Vagina (tissue), 2 donors: Measurements from ENCODE around the gene PIAS2. TPM values are rescaled to one million over a fixed set of nuclear protein-coding genes. Genes with fewer than 3 reads are reported as not detected.
"Not testable (repeated sequence)": the region's sequence is repeated elsewhere in the genome, so short reads cannot be mapped to it uniquely, and the experiment has no call there.

Source experiments
- DNase-seq, 2 donors: peaks; one replicate each; pipeline ENCODE4 v3.0.0-alpha.2; 2017; ENCODE audit errors: extremely low spot score in 2 of 2
- H3K27ac ChIP-seq: fragments of 200-600 bp; sonication (generic); one replicate; pipeline ENCODE4 v1.5.1; 2019
- H3K27me3 ChIP-seq: fragments of 200-600 bp; sonication (generic); one replicate; pipeline ENCODE4 v1.5.1; 2019
- H3K36me3 ChIP-seq, 2 donors: fragments of 200-600 bp; sonication (generic); one replicate each; pipeline ENCODE4 v1.5.1; 2017 to 2019
- H3K4me1 ChIP-seq: fragments of 200-600 bp; sonication (generic); one replicate; pipeline ENCODE4 v1.5.1; 2019
- H3K4me3 ChIP-seq, 2 donors: fragments of 200-600 bp; sonication (generic); 1 replicate in 1 of 2; 2 replicates in 1 of 2; pipeline ENCODE4 v1.5.1; 2016 to 2019
- H3K9me3 ChIP-seq: fragments of 200-600 bp; sonication (generic); one replicate; pipeline ENCODE4 v1.5.1; 2019
- POLR2A ChIP-seq, 2 donors: fragments of 450-650 bp; IDR thresholded peaks; one replicate each; pipeline ENCODE4 v1.6.1; 2017; ENCODE audit warnings: antibody characterized with exemption in 2 of 2, mild to moderate bottlenecking in 2 of 2, moderate library complexity in 2 of 2
- POLR2AphosphoS5 ChIP-seq, 2 donors: sonication (generic); formaldehyde crosslinking; IDR thresholded peaks; one replicate each; pipeline ENCODE4 v1.9.0; 2017; ENCODE audit warnings: antibody characterized with exemption in 2 of 2, mild to moderate bottlenecking in 2 of 2, low read depth in 1 of 2; ENCODE audit not compliant: insufficient read depth in 1 of 2
- intact Hi-C: fragments of 100-400 bp; cut with DNase I; formaldehyde crosslinking; loops from one replicate; pipeline ENCODE4 v1.15.1; 2023
- total RNA-seq: library from RNA; depleted of rRNA; stranded (reverse); fragments of >200 nt; gene quantifications from one replicate; pipeline ENCODE4 v1.2.3, GENCODE V29; 2016
- TF ChIP-seq, protein P1 (sequence below), 3 experiments: fragments of 450-650 bp in 2 of 3; fragments of 200-600 bp in 1 of 3; sonication (generic) in 1 of 3; IDR thresholded peaks; one replicate each; pipeline ENCODE4 v1.5.1; 2017 to 2019; ENCODE audit warnings: antibody characterized with exemption in 3 of 3, mild to moderate bottlenecking in 2 of 3, moderate library complexity in 2 of 3

PIAS2 gene
- total RNA-seq, 1 donor from 2014 or later = 17.7 TPM

DNA sequence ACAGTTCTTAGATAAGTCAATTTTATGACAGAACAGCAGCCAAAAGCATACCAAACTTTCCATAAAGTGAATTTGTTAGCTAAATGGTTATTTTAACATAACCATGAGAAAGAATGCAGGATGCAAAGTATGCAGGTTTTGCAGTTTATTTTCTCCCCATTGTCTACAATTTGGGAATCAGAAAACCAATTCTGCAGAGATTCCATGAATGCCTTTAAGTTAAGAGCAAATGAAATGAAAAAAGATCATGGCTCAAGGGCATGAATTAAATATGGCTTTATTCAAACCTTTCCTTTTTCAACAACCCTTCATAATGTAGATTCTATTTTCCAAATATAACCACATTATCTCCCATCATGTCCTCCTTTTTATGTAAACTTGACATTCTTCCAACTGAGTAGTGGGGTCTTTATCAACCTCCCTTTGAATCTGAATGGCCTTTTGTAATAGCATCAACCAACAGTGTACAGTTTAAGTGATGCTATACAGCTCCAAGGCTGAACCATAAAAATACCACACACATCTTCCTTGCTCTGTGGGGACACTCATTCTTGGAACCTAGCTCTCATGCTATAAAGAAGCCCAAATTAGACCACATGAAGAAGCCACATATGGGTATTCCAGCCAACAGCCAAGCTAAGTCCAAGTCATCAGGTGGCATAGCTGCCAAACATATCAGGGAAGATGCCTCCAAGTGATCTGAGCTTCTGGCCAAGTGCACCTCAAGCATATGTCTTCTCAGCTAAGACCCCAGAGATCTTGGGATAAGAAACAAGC lies 49.8 kb downstream of the PIAS2 start:
- Histone ChIP-seq H3K4me3 (no peak overlapping the region), H3K27me3 (no peaks in the 10 kb centered on the region), H3K36me3 (peaks cover 0 to 8% of the 10 kb centered on the region in 2 donors), H3K4me1 (no peaks in the 10 kb centered on the region), H3K9me3 (peaks cover 7% of the 10 kb centered on the region), H3K27ac (no peak overlapping the region)
- no peak for DNase-seq
- intact Hi-C loops = no loop called here
- TF ChIP-seq, protein P1, sequence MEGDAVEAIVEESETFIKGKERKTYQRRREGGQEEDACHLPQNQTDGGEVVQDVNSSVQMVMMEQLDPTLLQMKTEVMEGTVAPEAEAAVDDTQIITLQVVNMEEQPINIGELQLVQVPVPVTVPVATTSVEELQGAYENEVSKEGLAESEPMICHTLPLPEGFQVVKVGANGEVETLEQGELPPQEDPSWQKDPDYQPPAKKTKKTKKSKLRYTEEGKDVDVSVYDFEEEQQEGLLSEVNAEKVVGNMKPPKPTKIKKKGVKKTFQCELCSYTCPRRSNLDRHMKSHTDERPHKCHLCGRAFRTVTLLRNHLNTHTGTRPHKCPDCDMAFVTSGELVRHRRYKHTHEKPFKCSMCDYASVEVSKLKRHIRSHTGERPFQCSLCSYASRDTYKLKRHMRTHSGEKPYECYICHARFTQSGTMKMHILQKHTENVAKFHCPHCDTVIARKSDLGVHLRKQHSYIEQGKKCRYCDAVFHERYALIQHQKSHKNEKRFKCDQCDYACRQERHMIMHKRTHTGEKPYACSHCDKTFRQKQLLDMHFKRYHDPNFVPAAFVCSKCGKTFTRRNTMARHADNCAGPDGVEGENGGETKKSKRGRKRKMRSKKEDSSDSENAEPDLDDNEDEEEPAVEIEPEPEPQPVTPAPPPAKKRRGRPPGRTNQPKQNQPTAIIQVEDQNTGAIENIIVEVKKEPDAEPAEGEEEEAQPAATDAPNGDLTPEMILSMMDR (IDR thresholded peaks at IDR 0.05) = no peak
- TF ChIP-seq POLR2AphosphoS5 (IDR thresholded peaks at IDR 0.05; ENCODE audit: insufficient read depth in 1 of 2, low read depth in 1 of 2) = no peak
- TF ChIP-seq POLR2A (IDR thresholded peaks at IDR 0.05) = no peak

DNA sequence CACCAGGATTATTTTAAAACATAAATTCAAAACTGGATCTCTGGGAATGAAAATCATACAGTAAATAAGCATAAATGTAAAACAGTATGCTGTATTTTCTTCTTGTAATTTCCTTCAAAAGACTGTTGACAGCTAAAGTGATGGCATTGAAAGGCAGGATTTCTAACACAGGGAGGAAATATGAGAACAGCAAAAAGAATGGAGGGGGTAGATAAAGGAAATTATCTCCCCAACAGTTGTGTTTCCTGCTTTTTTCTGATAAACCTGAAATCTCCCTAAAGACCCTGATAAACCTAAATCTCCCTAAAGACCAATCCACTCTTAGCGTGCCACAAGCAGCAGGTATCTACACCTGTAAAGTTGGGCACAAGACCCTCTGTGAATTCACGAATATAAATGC lies 50.8 kb downstream of the PIAS2 start:
- peaks cover 0 to 8% of the 10 kb centered on the region in 2 donors for H3K36me3 ChIP-seq
- H3K9me3 ChIP-seq = peaks cover 7% of the 10 kb centered on the region
- no peak overlapping the region for H3K27ac ChIP-seq
- H3K27me3 ChIP-seq = no peaks in the 10 kb centered on the region
- no peak for DNase-seq
- TF ChIP-seq, protein P1 (IDR thresholded peaks at IDR 0.05) = no peak
- TF ChIP-seq POLR2A (IDR thresholded peaks at IDR 0.05) (no peak), POLR2AphosphoS5 (IDR thresholded peaks at IDR 0.05; ENCODE audit: insufficient read depth in 1 of 2, low read depth in 1 of 2) (no peak)
- intact Hi-C loops = no loop called here
- no peak overlapping the region for H3K4me3 ChIP-seq
- H3K4me1 ChIP-seq = no peaks in the 10 kb centered on the region

- H3K4me3 ChIP-seq, H3K27me3 ChIP-seq, intact Hi-C loops, H3K27ac ChIP-seq, H3K4me1 ChIP-seq, H3K36me3 ChIP-seq, DNase-seq, H3K9me3 ChIP-seq: not testable (repeated sequence)
These were observed 52.1 kb downstream of the PIAS2 start for GRCh38 chr18:46865245-46865644.

- intact Hi-C loops = no loop called here
- no peak overlapping the region for H3K4me3 ChIP-seq
These were observed 57.5 kb downstream of the PIAS2 start for GRCh38 chr18:46859855-46860254.

GRCh38 chr18:46858290-46858689 lies 59.0 kb downstream of the PIAS2 start:
- no peak overlapping the region for H3K4me3 ChIP-seq
- no peak overlapping the region for H3K27ac ChIP-seq
- intact Hi-C loops = no loop called here
- H3K9me3 ChIP-seq = no peaks in the 10 kb centered on the region
- H3K27me3 ChIP-seq = no peaks in the 10 kb centered on the region
- no peaks in the 10 kb centered on the region for H3K4me1 ChIP-seq
- no peaks in the 10 kb centered on the region for H3K36me3 ChIP-seq
- no peak for TF ChIP-seq POLR2A (IDR thresholded peaks at IDR 0.05)
- TF ChIP-seq, protein P1 (IDR thresholded peaks at IDR 0.05) = no peak
- no peak for TF ChIP-seq POLR2AphosphoS5 (IDR thresholded peaks at IDR 0.05; ENCODE audit: insufficient read depth in 1 of 2, low read depth in 1 of 2)
- DNase-seq = no peak

More at GRCh38 chr18:46859855-46860254, 57.5 kb downstream of the PIAS2 start:
- H3K9me3 ChIP-seq = no peaks in the 10 kb centered on the region
- TF ChIP-seq POLR2A (IDR thresholded peaks at IDR 0.05) (no peak), POLR2AphosphoS5 (IDR thresholded peaks at IDR 0.05; ENCODE audit: insufficient read depth in 1 of 2, low read depth in 1 of 2) (no peak)
- TF ChIP-seq, protein P1 (IDR thresholded peaks at IDR 0.05) = no peak
- no peak overlapping the region for H3K27ac ChIP-seq
- no peak for DNase-seq
- H3K27me3 ChIP-seq = no peaks in the 10 kb centered on the region
- H3K36me3 ChIP-seq = no peaks in the 10 kb centered on the region
- no peaks in the 10 kb centered on the region for H3K4me1 ChIP-seq
